Mammary epithelial cell (primary cell): ENCODE results near the gene ELP2.

ENCODE experiments used
- CTCF ChIP-seq, 2 donors: IDR thresholded peaks in 1 of 2; conservative IDR thresholded peaks in 1 of 2; 2 replicates each; pipeline ENCODE4 v1.5.1; 2011 to 2012; ENCODE audit warnings: inconsistent platforms in 2 of 2, low read length in 2 of 2, mild to moderate bottlenecking in 2 of 2, control low read depth in 1 of 2, low read depth in 1 of 2; ENCODE audit not compliant: insufficient read depth in 1 of 2; ENCODE audit errors: extremely low read depth in 1 of 2
- EZH2 ChIP-seq: IDR thresholded peaks from 2 replicates; pipeline ENCODE4 v1.6.1; 2012; ENCODE audit warnings: low read length, inconsistent platforms, borderline replicate concordance

GRCh38 chr18:36126668-36127067 lies 3.0 kb upstream of the ELP2 start:
- TF ChIP-seq CTCF (conservative IDR thresholded peaks at IDR 0.05 in 1 of 2, IDR thresholded peaks at IDR 0.05 in 1 of 2; ENCODE audit: extremely low read depth in 1 of 2, insufficient read depth in 1 of 2, low read depth in 1 of 2, low read length in 2 of 2) (no peak), EZH2 (no peak)
